Measurements from ENCODE around the gene BPIFA2. TPM values are rescaled to one million over a fixed set of nuclear protein-coding genes. Genes with fewer than 3 reads are reported as not detected.

Gene BPIFA2
- polyA plus RNA-seq, 1 experiment, result not detected

DNA sequence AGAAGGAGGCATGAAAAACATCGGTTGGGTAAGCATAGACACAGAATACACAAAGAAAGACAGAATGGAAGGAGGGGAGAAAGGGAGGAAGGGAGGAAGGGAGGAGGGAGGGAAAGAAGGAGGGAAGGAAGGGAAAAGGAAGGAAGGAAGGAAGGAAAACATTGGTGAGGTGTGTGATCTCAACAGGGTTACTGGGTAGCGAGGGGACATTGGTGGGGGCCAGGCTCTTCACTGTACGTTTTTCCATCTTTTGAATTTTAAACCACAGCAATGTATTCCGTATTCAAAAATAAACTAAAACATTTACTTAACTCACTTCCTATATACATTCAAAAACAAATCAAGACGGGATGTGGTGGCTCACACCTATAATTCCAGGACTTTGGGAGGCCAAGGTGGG lies 20.7 kb upstream of the BPIFA2 start:
- H3K27ac ChIP-seq (ENCODE audit: low read depth, low read length), result no peak overlapping the region
- no peak overlapping the region for H3K4me3 ChIP-seq (ENCODE audit: low read depth, low read length)
- no peaks in the 10 kb centered on the region for H3K27me3 ChIP-seq (ENCODE audit: control insufficient read depth, insufficient read depth, low read length)
- no peak for DNase-seq (ENCODE audit: low read depth, low spot score)
- TF ChIP-seq, protein P1, sequence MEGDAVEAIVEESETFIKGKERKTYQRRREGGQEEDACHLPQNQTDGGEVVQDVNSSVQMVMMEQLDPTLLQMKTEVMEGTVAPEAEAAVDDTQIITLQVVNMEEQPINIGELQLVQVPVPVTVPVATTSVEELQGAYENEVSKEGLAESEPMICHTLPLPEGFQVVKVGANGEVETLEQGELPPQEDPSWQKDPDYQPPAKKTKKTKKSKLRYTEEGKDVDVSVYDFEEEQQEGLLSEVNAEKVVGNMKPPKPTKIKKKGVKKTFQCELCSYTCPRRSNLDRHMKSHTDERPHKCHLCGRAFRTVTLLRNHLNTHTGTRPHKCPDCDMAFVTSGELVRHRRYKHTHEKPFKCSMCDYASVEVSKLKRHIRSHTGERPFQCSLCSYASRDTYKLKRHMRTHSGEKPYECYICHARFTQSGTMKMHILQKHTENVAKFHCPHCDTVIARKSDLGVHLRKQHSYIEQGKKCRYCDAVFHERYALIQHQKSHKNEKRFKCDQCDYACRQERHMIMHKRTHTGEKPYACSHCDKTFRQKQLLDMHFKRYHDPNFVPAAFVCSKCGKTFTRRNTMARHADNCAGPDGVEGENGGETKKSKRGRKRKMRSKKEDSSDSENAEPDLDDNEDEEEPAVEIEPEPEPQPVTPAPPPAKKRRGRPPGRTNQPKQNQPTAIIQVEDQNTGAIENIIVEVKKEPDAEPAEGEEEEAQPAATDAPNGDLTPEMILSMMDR (IDR thresholded peaks at IDR 0.05; ENCODE audit: low read depth, low read length), result no peak
- H3K9me3 ChIP-seq (ENCODE audit: control insufficient read depth, insufficient read depth, low read length), result no peaks in the 10 kb centered on the region
- ChIA-PET POLR2A (no interaction called here), CTCF (no interaction called here)

DNA sequence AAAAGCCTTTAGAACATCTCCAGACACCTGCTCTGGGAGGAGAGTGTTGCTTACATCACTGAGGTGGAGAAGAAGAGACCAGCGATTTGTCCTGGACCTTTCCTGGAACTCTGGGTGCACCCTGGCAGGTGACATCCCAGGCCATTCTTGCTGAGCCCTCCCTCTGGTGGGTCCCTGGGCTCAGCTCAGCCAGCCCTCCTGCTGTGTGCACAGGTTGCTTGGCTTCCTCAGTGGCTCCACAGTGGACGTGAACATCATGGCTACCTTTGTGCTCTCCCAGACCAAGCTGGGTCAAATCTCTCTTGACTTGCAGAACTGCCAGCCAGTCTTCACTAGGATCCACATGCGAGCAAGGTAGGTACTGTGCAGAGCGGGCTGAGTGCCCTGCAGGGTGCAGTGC lies 19.9 kb upstream of the BPIFA2 start:
- ChIA-PET POLR2A (no interaction called here), CTCF (no interaction called here)
- no peak for DNase-seq (ENCODE audit: low read depth, low spot score)
- TF ChIP-seq, protein P1 (IDR thresholded peaks at IDR 0.05; ENCODE audit: low read depth, low read length), result no peak
- Histone ChIP-seq H3K4me3 (ENCODE audit: low read depth, low read length) (no peak overlapping the region), H3K27me3 (ENCODE audit: control insufficient read depth, insufficient read depth, low read length) (no peaks in the 10 kb centered on the region), H3K27ac (ENCODE audit: low read depth, low read length) (no peak overlapping the region), H3K9me3 (ENCODE audit: control insufficient read depth, insufficient read depth, low read length) (no peaks in the 10 kb centered on the region)

DNA sequence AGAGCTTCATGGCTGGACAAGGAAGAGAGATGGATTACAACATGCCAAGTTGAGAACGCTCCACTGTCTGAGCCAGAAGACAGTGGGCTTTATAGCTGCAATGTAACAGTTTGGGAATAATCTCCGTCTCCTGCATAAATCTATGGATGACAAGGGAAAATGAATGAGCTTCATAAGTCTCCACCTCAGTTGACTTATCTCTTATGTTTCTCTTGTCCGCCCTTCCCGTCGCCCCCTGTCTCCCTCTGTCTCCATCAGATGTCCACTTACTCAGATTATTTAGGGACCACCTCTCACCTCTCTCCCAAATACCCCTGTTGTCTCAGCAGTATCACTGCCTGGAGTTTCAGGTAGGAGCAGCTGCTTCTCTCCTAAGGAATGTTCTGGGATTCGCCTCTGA lies 13.7 kb upstream of the BPIFA2 start:
- ChIA-PET CTCF (no interaction called here), POLR2A (no interaction called here)
- Histone ChIP-seq H3K27ac (ENCODE audit: low read depth, low read length) (no peak overlapping the region), H3K9me3 (ENCODE audit: control insufficient read depth, insufficient read depth, low read length) (no peaks in the 10 kb centered on the region), H3K27me3 (ENCODE audit: control insufficient read depth, insufficient read depth, low read length) (no peaks in the 10 kb centered on the region), H3K4me3 (ENCODE audit: low read depth, low read length) (no peak overlapping the region)
- TF ChIP-seq, protein P1 (IDR thresholded peaks at IDR 0.05; ENCODE audit: low read depth, low read length), result no peak
- DNase-seq (ENCODE audit: low read depth, low spot score), result no peak

DNA sequence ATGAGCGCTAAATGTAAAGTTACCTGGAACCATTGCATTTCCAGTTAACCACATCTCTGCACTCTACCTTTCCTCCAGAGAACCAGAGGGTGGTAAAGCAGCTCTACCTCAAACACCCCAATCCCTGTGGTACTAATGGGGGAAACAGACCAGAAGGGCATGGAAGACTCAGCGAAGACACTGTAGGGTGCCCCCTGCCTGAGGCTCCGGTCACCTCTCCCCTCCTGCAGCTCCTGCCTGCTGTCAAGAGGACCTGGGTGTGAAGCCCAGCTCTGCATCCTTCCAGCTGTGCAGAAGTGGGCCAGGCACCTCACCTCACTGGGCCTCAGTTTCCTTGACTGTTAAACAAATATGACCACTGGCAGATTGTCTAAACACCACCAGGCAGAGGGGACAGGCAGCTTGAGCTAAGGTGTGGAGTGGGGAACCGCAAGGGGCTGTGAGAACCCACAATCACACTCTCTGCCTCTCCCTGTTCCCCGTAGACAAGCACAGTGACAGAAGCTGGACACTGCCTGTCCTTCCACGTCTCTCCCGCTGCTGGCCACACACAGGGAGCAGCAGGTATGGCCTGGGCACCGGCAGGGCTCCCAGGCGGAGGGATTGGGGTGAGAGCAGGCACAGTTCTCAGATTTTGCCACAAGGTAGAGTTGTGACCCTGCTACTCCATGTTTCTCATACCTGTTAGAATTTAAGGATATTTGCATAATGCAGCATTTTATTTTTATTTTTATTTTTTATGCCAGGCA lies 9.1 kb upstream of the BPIFA2 start:
- DNase-seq (ENCODE audit: low read depth, low spot score), result no peak
- ChIA-PET CTCF (no interaction called here), POLR2A (no interaction called here)
- no peak overlapping the region for H3K4me3 ChIP-seq (ENCODE audit: low read depth, low read length)
- H3K27ac ChIP-seq (ENCODE audit: low read depth, low read length), result no peak overlapping the region
- TF ChIP-seq, protein P1 (IDR thresholded peaks at IDR 0.05; ENCODE audit: low read depth, low read length), result no peak
- H3K9me3 ChIP-seq (ENCODE audit: control insufficient read depth, insufficient read depth, low read length), result no peaks in the 10 kb centered on the region
- H3K27me3 ChIP-seq (ENCODE audit: control insufficient read depth, insufficient read depth, low read length), result no peaks in the 10 kb centered on the region

DNA sequence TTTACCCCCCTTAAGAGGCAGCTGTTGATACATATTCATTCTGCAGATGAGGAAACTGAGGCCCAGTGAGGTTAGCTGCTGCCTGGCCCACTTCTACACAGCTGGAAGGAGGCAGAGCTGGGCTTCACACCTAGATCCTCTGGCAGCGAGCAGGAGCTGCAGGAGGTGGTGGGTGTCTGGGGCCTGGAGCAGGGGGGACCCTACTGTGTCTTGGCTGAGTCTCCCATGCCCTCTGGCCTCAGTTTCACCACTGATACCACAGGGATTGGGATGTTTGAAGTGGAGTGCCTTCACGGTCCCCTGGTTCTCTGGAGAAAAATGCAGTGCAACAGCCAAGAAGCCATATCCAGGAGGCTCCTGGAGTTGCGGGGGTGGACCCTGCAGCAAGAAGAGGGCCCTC lies 8.2 kb upstream of the BPIFA2 start:
- TF ChIP-seq, protein P1 (IDR thresholded peaks at IDR 0.05; ENCODE audit: low read depth, low read length), result no peak

More for the DNA sequence above, 8.2 kb upstream of the BPIFA2 start:
- CTCF ChIA-PET, result no interaction called here
- Histone ChIP-seq H3K27me3 (ENCODE audit: control insufficient read depth, insufficient read depth, low read length) (peaks cover 3% of the 10 kb centered on the region), H3K9me3 (ENCODE audit: control insufficient read depth, insufficient read depth, low read length) (no peaks in the 10 kb centered on the region), H3K27ac (ENCODE audit: low read depth, low read length) (no peak overlapping the region), H3K4me3 (ENCODE audit: low read depth, low read length) (no peak overlapping the region)
- POLR2A ChIA-PET, result no interaction called here
- DNase-seq (ENCODE audit: low read depth, low spot score), result no peak
